ENCODE measurements around the gene VWA1. TPM values are rescaled to one million over a fixed set of nuclear protein-coding genes. Genes with fewer than 3 reads are reported as not detected.

The VWA1 gene
- total and polyA plus RNA-seq, 2 of the 4 experiments (the other 2 are of a cell fraction) = 1.1 to 6.1 TPM

GRCh38 chr1:1489861-1490260 lies 54.4 kb downstream of the VWA1 start:
- ATAC-seq (ENCODE audit: low read depth) (no peak), DNase-seq (no peak)
- Histone ChIP-seq H2AK9ac (replicated peaks; ENCODE audit: low read depth, low read length, poor library complexity) (no peak overlapping the region), H2AK5ac (ENCODE audit: low read depth, low read length) (no peak overlapping the region), H3K9me3 (ENCODE audit: control insufficient read depth, insufficient read depth, low read length) (no peaks in the 10 kb centered on the region; the same call in none of the 2 replicates), H2BK120ac (ENCODE audit: low read depth, low read length) (no peak overlapping the region), H2AFZ (replicated peaks; ENCODE audit: low read length, poor library complexity) (no peak overlapping the region), H4K20me1 (ENCODE audit: insufficient read depth, low read length) (no peaks in the 10 kb centered on the region), H4K8ac (ENCODE audit: low read depth in 2 of 2, low read length in 2 of 2) (no peak overlapping the region), H2BK15ac (ENCODE audit: low read depth, low read length) (no peak overlapping the region), H3K4me2 (ENCODE audit: low read depth, low read length) (no peak overlapping the region), H2BK20ac (ENCODE audit: low read depth, low read length) (no peak overlapping the region), H2BK5ac (ENCODE audit: low read depth, low read length, poor library complexity, severe bottlenecking) (no peak overlapping the region), H4K91ac (ENCODE audit: insufficient read depth, low read depth, low read length) (no peak overlapping the region), H3K27ac (ENCODE audit: insufficient read depth, low read length) (no peak overlapping the region), H3K4ac (ENCODE audit: low read depth, low read length) (no peak overlapping the region), H3K4me3 (ENCODE audit: insufficient read depth, low read depth, low read length) (no peak overlapping the region), H3K23ac (ENCODE audit: low read depth, low read length) (no peak overlapping the region), H3K9ac (ENCODE audit: low read depth, low read length) (no peak overlapping the region), H3K18ac (ENCODE audit: low read depth, low read length) (no peak overlapping the region), H3K36me3 (ENCODE audit: control insufficient read depth, insufficient read depth, low read length) (peaks cover 55% of the 10 kb centered on the region), H3K56ac (ENCODE audit: extremely low read depth, insufficient read depth, low read length) (no peak overlapping the region), H3K9me1 (ENCODE audit: insufficient read depth, low read length) (no peaks in the 10 kb centered on the region), H4K5ac (ENCODE audit: low read depth, low read length) (no peak overlapping the region), H3K4me1 (ENCODE audit: control insufficient read depth, insufficient read depth, low read length) (no peaks in the 10 kb centered on the region), H3K79me1 (ENCODE audit: low read depth in 1 of 2, low read length in 2 of 2) (peaks cover 3 to 4% of the 10 kb centered on the region in 2 experiments; a peak in 2 of 4 replicates), H3K27me3 (ENCODE audit: control insufficient read depth, insufficient read depth, low read length) (no peaks in the 10 kb centered on the region), H3K14ac (replicated peaks; ENCODE audit: low read depth, low read length) (no peak overlapping the region)
- ChIA-PET POLR2A (ENCODE audit: unreplicated experiment) (no interaction called here), CTCF (no interaction called here)
- dilution Hi-C loops (cut with HindIII; ENCODE audit: low sequenced_read_pairs, unreplicated experiment) (no loop called here), intact Hi-C loops (cut with micrococcal nuclease) (no loop called here), in situ Hi-C loops (cut with MboI; ENCODE audit: low sequenced_read_pairs) (no loop called here)
- BruUV-seq (replicated peaks) = no TSS peak
- TF ChIP-seq SMC3 (IDR thresholded peaks at IDR 0.05; ENCODE audit: low read depth, low read length) = no peak
- TF ChIP-seq RAD21 (IDR thresholded peaks at IDR 0.05; ENCODE audit: low read length) = no peak
- TF ChIP-seq CEBPB (IDR thresholded peaks at IDR 0.05; ENCODE audit: low read depth, low read length) = no peak
- no peak for TF ChIP-seq POLR2A (IDR thresholded peaks at IDR 0.05; ENCODE audit: low read depth, low read length)
- TF ChIP-seq NFE2L2 (IDR thresholded peaks at IDR 0.05; ENCODE audit: low read depth, low read length) = no peak
- no peak for TF ChIP-seq RCOR1 (IDR thresholded peaks at IDR 0.05; ENCODE audit: insufficient replicate concordance, low read length)
- no peak for TF ChIP-seq CHD1 (IDR thresholded peaks at IDR 0.05; ENCODE audit: low read depth, low read length)
- TF ChIP-seq FOS (IDR thresholded peaks at IDR 0.05; ENCODE audit: low read depth, low read length) = no peak
- no peak for TF ChIP-seq USF2 (IDR thresholded peaks at IDR 0.05; ENCODE audit: low read depth, low read length)
- no peak for TF ChIP-seq BHLHE40 (IDR thresholded peaks at IDR 0.05; ENCODE audit: low read depth, low read length)
- 85% methylated on average over 5 of the region's 19 CpGs; no CpG with 5 or more reads in 1 of the 2 experiments for WGBS, 2 experiments (ENCODE audit: extremely low coverage in 2 of 2, insufficient read length in 1 of 2)

Data from IMR-90 (cell line).